Loucy (cell line): Measurements from ENCODE around the gene KIF18B.
A peak's percentile ranks its signal among the peaks of the same experiment; 100 is the strongest.
"Not testable (repeated sequence)": the region's sequence is repeated elsewhere in the genome, so short reads cannot be mapped to it uniquely, and the experiment has no call there.

Experiments used
- H2AFZ ChIP-seq: fragments of 200-600 bp; sonication (generic); 2 replicates; pipeline ENCODE4 v1.6.0; 2016; ENCODE audit warnings: antibody characterized with exemption, mild to moderate bottlenecking, low read length, moderate library complexity
- H3F3A ChIP-seq: fragments of 200-600 bp; 2 replicates; pipeline ENCODE4 v1.6.0; 2016; ENCODE audit warnings: antibody characterized with exemption, low read depth, mild to moderate bottlenecking
- H3K27me3 ChIP-seq: fragments of 200-600 bp; sonication (generic); 2 replicates; pipeline ENCODE4 v1.6.1; 2014; ENCODE audit warnings: low read length, mild to moderate bottlenecking; ENCODE audit not compliant: insufficient read depth, poor library complexity, severe bottlenecking
- H3K36me3 ChIP-seq: fragments of 200-600 bp; sonication (generic); 2 replicates; pipeline ENCODE4 v1.6.1; 2016; ENCODE audit warnings: low read length; ENCODE audit not compliant: insufficient read depth
- H3K4me1 ChIP-seq: fragments of 200-600 bp; sonication (generic); 2 replicates; pipeline ENCODE4 v1.5.1; 2014; ENCODE audit warnings: low read length, mild to moderate bottlenecking; ENCODE audit not compliant: insufficient read depth, poor library complexity, severe bottlenecking
- H3K4me2 ChIP-seq: fragments of 200-600 bp; sonication (generic); 2 replicates; pipeline ENCODE4 v1.6.0; 2014; ENCODE audit warnings: antibody characterized with exemption, low read length, low read depth, mild to moderate bottlenecking; ENCODE audit not compliant: poor library complexity, severe bottlenecking
- H3K4me3 ChIP-seq: fragments of 200-600 bp; sonication (generic); 2 replicates; pipeline ENCODE4 v1.5.1; 2014; ENCODE audit warnings: low read length, mild to moderate bottlenecking, mixed read lengths; ENCODE audit not compliant: poor library complexity, severe bottlenecking
- H3K79me2 ChIP-seq: fragments of 200-600 bp; sonication (generic); 2 replicates; pipeline ENCODE4 v1.6.1; 2014; ENCODE audit warnings: low read length; ENCODE audit not compliant: insufficient read depth
- H3K9ac ChIP-seq: fragments of 200-600 bp; sonication (generic); 2 replicates; pipeline ENCODE4 v1.6.0; 2014; ENCODE audit warnings: mild to moderate bottlenecking, low read depth, low read length, moderate library complexity; ENCODE audit not compliant: poor library complexity, severe bottlenecking
- H3K9me2 ChIP-seq: fragments of 200-600 bp; sonication (generic); replicated peaks from 2 replicates; pipeline ENCODE4 v1.6.1; 2016; ENCODE audit warnings: low read depth, low read length, mixed read lengths
- H3K9me3 ChIP-seq: fragments of 200-600 bp; sonication (generic); 2 replicates; pipeline ENCODE4 v1.6.1; 2014; ENCODE audit warnings: mild to moderate bottlenecking, antibody characterized with exemption, low read length, low read depth; ENCODE audit not compliant: insufficient read depth
- H4K20me1 ChIP-seq: fragments of 200-600 bp; sonication (generic); 2 replicates; pipeline ENCODE4 v1.6.0; 2014; ENCODE audit warnings: antibody characterized with exemption, low read length, mild to moderate bottlenecking; ENCODE audit not compliant: insufficient read depth, poor library complexity, severe bottlenecking
- EZH2phosphoT487 ChIP-seq: fragments of 200-600 bp; IDR thresholded peaks from 2 replicates; pipeline ENCODE4 v1.6.1; 2018; ENCODE audit warnings: antibody characterized with exemption, mild to moderate bottlenecking, moderate library complexity, borderline replicate concordance
- TF ChIP-seq, protein P1 (sequence below): fragments of 200-600 bp; sonication (generic); conservative IDR thresholded peaks from 2 replicates; pipeline ENCODE4 v1.5.1; 2014; ENCODE audit warnings: mild to moderate bottlenecking, antibody characterized with exemption, low read length

The KIF18B gene

DNA sequence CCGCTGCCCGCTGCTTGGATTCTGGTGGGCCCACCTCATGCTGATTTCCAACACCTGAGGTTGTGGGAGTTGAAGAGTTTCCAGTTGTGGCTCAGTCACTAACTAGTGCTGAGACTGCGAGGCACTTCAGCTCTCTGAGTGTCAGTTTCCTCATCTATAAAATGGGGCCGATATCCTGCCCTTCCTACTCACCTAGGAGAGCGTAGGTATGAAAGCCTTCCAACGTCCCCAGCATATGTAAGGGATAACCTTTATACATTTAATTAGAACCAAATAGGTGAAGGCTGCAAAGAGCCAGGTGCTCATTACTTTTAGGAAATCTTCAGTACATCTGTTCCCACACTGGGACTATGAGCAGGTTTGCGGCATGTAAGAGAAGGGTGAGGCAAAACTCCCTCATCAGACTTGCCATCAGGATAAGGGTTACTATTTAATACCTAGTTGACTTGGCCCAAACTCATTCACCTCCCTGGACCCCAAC lies 782 bp upstream of the KIF18B start:
- Histone ChIP-seq H3K9ac (peak overlapping the region; percentile 97), H3K27me3 (no peaks in the 10 kb centered on the region), H4K20me1 (peaks cover 26% of the 10 kb centered on the region), H2AFZ (peak overlapping the region; percentile 20; the same call in 1 of the 2 replicates), H3K36me3 (no peaks in the 10 kb centered on the region), H3F3A (no peaks in the 10 kb centered on the region), H3K4me3 (peak overlapping the region; percentile 93), H3K4me1 (peaks cover 34% of the 10 kb centered on the region), H3K9me3 (no peaks in the 10 kb centered on the region), H3K79me2 (peaks cover 46% of the 10 kb centered on the region), H3K4me2 (peak overlapping the region; percentile 86), H3K9me2 (no peaks in the 10 kb centered on the region)
- TF ChIP-seq, protein P1, sequence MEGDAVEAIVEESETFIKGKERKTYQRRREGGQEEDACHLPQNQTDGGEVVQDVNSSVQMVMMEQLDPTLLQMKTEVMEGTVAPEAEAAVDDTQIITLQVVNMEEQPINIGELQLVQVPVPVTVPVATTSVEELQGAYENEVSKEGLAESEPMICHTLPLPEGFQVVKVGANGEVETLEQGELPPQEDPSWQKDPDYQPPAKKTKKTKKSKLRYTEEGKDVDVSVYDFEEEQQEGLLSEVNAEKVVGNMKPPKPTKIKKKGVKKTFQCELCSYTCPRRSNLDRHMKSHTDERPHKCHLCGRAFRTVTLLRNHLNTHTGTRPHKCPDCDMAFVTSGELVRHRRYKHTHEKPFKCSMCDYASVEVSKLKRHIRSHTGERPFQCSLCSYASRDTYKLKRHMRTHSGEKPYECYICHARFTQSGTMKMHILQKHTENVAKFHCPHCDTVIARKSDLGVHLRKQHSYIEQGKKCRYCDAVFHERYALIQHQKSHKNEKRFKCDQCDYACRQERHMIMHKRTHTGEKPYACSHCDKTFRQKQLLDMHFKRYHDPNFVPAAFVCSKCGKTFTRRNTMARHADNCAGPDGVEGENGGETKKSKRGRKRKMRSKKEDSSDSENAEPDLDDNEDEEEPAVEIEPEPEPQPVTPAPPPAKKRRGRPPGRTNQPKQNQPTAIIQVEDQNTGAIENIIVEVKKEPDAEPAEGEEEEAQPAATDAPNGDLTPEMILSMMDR, result no peak
- TF ChIP-seq EZH2phosphoT487, result no peak

DNA sequence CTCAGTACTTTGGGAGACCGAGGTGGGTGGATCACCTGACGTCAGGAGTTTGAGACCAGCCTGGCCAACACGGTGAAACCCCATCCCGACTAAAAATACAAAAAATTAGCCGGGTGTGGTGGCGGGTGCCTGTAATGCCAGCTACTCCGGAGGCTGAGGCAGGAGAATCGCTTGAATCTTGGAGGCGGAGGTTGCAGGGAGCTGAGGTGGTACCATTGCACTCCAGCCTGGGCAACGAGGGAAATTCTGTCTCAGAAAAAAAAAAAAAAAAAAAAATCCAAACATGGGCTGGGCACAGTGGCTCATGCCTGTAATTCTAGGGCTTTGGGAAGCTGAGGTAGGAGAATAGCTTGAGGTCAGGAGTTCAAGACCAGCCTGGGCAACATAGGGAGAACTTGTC lies 1.9 kb downstream of the KIF18B start:
- Histone ChIP-seq H4K20me1 (peaks cover 35% of the 10 kb centered on the region), H3K4me2 (peak overlapping the region; percentile 86), H3K9ac (peak overlapping the region; percentile 97), H3K4me3 (peak overlapping the region; percentile 93), H3K4me1 (peaks cover 57% of the 10 kb centered on the region), H3K79me2 (peaks cover 73% of the 10 kb centered on the region)
- H3K27me3 ChIP-seq, H2AFZ ChIP-seq, H3F3A ChIP-seq, H3K9me2 ChIP-seq, H3K9me3 ChIP-seq, H3K36me3 ChIP-seq: not testable (repeated sequence)

DNA sequence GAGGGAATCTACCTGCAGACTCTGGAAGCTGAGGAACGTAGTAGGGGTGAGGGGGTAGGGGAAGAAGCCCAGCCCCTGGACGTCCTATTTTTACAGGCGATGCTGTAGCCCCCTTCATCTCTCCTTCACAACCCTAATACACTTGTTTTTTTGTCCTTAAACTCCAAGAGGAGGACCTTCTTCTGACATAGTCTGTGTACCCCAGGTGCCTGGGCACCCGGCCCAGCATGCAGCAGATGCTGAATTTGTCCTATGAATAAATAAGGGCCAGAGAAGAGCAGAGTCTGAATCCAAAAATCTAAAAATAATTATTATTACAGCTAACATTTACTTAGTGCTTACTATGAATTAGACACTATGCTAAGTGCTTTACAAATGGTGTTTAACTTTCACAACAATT lies 5.1 kb downstream of the KIF18B start:
- H3K9ac ChIP-seq, result peak overlapping the region; percentile 34
- no peaks in the 10 kb centered on the region for H3F3A ChIP-seq
- peaks cover 59% of the 10 kb centered on the region for H3K4me1 ChIP-seq
- no peaks in the 10 kb centered on the region for H3K27me3 ChIP-seq
- H3K4me3 ChIP-seq, result peak overlapping the region; percentile 67
- H3K4me2 ChIP-seq, result peak overlapping the region; percentile 86
- H3K79me2 ChIP-seq, result peaks cover 100% of the 10 kb centered on the region
- no peaks in the 10 kb centered on the region for H3K9me3 ChIP-seq
- no peak for TF ChIP-seq EZH2phosphoT487
- TF ChIP-seq, protein P1, result no peak
- H4K20me1 ChIP-seq, result peaks cover 47% of the 10 kb centered on the region
- H3K36me3 ChIP-seq, result peaks cover 11% of the 10 kb centered on the region; the same call in 1 of the 2 replicates
- no peak overlapping the region for H2AFZ ChIP-seq
- H3K9me2 ChIP-seq, result no peaks in the 10 kb centered on the region

DNA sequence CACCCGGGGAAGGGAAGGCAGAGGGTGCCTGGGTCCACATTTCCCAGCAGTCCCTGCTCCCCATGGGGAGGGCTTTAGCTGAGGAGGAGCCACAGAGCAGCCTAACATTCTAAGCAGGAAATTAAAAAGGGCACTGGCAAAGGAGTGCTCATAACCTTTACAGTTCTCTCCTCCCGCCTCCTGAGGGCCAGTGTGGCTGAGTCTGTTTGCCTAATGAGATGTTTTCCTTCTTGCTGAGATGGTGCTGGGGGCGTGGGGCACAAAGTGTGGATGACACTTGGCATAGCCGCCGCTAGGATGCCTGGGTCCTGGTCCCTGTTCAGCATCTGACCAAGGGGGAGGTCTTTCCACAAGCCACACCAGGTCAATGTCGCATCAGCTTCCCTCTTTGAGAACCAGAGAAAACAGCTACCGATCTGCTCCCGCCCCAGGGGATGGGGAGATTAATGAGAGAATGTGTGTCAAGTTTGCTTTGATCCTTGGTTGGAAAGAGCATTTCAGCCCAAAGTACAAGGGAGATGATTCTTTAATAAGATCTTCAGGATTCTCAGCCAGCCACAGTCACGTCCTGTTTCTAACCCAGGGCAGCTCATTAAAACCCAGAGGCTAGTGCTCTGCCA lies 5.8 kb downstream of the KIF18B start:
- H2AFZ ChIP-seq, result peak overlapping the region; percentile 2; the same call in 1 of the 2 replicates
- H3K4me3 ChIP-seq, result peak overlapping the region; percentile 67
- H3F3A ChIP-seq, result no peaks in the 10 kb centered on the region
- peaks cover 11% of the 10 kb centered on the region; the same call in 1 of the 2 replicates for H3K36me3 ChIP-seq
- peaks cover 49% of the 10 kb centered on the region for H4K20me1 ChIP-seq
- peaks cover 100% of the 10 kb centered on the region for H3K79me2 ChIP-seq
- H3K9me2 ChIP-seq, result no peaks in the 10 kb centered on the region
- no peaks in the 10 kb centered on the region for H3K27me3 ChIP-seq
- H3K9me3 ChIP-seq, result no peaks in the 10 kb centered on the region
- H3K4me2 ChIP-seq, result peak overlapping the region; percentile 86
- H3K4me1 ChIP-seq, result peaks cover 59% of the 10 kb centered on the region
- TF ChIP-seq, protein P1, result 0 out of 2 replicates have a peak, but pooled peaks have one; percentile 8
- TF ChIP-seq EZH2phosphoT487, result no peak
- peak overlapping the region; percentile 34 for H3K9ac ChIP-seq
